ENCODE data around the gene TBCK. TPM values are rescaled to one million over a fixed set of nuclear protein-coding genes. Genes with fewer than 3 reads are reported as not detected.

TBCK gene
- total RNA-seq, 2 donors from 2014 or later, result 28.8 to 40.0 TPM

GRCh38 chr4:106034220-106034619 is 281.8 kb downstream of the TBCK start:
- peaks cover 7% of the 10 kb centered on the region for H3K9me3 Mint-ChIP-seq
- peaks cover 7% of the 10 kb centered on the region for H3K27me3 Mint-ChIP-seq
- H3K4me3 Mint-ChIP-seq, result no peak overlapping the region
- H3K36me3 Mint-ChIP-seq (ENCODE audit: low read depth), result no peaks in the 10 kb centered on the region
- no peak overlapping the region for H3K27ac Mint-ChIP-seq
- ATAC-seq (replicated peaks), result no peak
- no peaks in the 10 kb centered on the region for H3K4me1 Mint-ChIP-seq

GRCh38 chr4:106033469-106033868 is 282.5 kb downstream of the TBCK start:
- Mint-ChIP-seq H3K27ac (no peak overlapping the region), H3K4me3 (no peak overlapping the region), H3K36me3 (ENCODE audit: low read depth) (no peaks in the 10 kb centered on the region), H3K9me3 (peaks cover 7% of the 10 kb centered on the region), H3K4me1 (no peaks in the 10 kb centered on the region), H3K27me3 (peaks cover 7% of the 10 kb centered on the region)
- no peak for ATAC-seq (replicated peaks)

GRCh38 chr4:106032851-106033286 is 283.1 kb downstream of the TBCK start:
- no peak overlapping the region for H3K4me3 Mint-ChIP-seq
- no peak for ATAC-seq (replicated peaks)

GRCh38 chr4:106022454-106022853 is 293.6 kb downstream of the TBCK start:
- no peak overlapping the region for H3K27ac Mint-ChIP-seq
- H3K4me3 Mint-ChIP-seq, result no peak overlapping the region
- no peaks in the 10 kb centered on the region for H3K36me3 Mint-ChIP-seq (ENCODE audit: low read depth)
- H3K4me1 Mint-ChIP-seq, result no peaks in the 10 kb centered on the region
- H3K9me3 Mint-ChIP-seq, result no peaks in the 10 kb centered on the region
- no peak for ATAC-seq (replicated peaks)
- no peaks in the 10 kb centered on the region for H3K27me3 Mint-ChIP-seq

More at GRCh38 chr4:106032851-106033286, 283.1 kb downstream of the TBCK start:
- no peaks in the 10 kb centered on the region for H3K4me1 Mint-ChIP-seq
- peaks cover 7% of the 10 kb centered on the region for H3K9me3 Mint-ChIP-seq
- peaks cover 7% of the 10 kb centered on the region for H3K27me3 Mint-ChIP-seq
- no peaks in the 10 kb centered on the region for H3K36me3 Mint-ChIP-seq (ENCODE audit: low read depth)
- H3K27ac Mint-ChIP-seq, result no peak overlapping the region

GRCh38 chr4:106021737-106022410 is 294.1 kb downstream of the TBCK start:
- Mint-ChIP-seq H3K4me1 (no peaks in the 10 kb centered on the region), H3K27ac (no peak overlapping the region), H3K4me3 (no peak overlapping the region), H3K27me3 (no peaks in the 10 kb centered on the region), H3K36me3 (ENCODE audit: low read depth) (no peaks in the 10 kb centered on the region), H3K9me3 (no peaks in the 10 kb centered on the region)
- no peak for ATAC-seq (replicated peaks)

- Mint-ChIP-seq H3K27me3 (no peaks in the 10 kb centered on the region), H3K36me3 (ENCODE audit: low read depth) (no peaks in the 10 kb centered on the region), H3K4me3 (no peak overlapping the region), H3K9me3 (peaks cover 7% of the 10 kb centered on the region), H3K27ac (no peak overlapping the region), H3K4me1 (no peaks in the 10 kb centered on the region)
- no peak for ATAC-seq (replicated peaks)
These were observed 296.2 kb downstream of the TBCK start for GRCh38 chr4:106019771-106020170.

DNA sequence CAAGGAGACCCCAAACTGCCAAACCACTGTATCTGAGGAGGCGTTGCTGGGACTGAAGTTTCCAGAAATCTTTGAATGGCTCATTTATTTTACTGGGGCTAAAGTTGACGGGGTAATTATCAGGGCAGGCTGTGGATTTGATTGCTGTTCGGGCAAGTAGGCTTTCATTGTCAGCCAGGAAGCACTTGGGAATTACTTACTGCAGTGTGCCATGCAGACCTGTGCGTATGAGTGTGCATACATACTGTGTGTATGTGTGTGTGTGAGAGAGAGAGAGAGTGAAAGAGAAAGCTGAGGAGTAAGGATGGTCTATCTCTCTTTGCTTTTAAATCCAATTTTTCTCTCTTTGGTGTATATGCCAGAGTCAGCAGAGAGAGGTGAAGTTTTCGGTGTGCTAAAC is 298.0 kb downstream of the TBCK start:
- Mint-ChIP-seq H3K36me3 (ENCODE audit: low read depth) (no peaks in the 10 kb centered on the region), H3K4me3 (no peak overlapping the region), H3K27ac (no peak overlapping the region), H3K27me3 (no peaks in the 10 kb centered on the region), H3K4me1 (no peaks in the 10 kb centered on the region), H3K9me3 (peaks cover 9% of the 10 kb centered on the region)
- no peak for ATAC-seq (replicated peaks)

- ATAC-seq (replicated peaks), result no peak
- Mint-ChIP-seq H3K36me3 (ENCODE audit: low read depth) (no peaks in the 10 kb centered on the region), H3K27ac (no peak overlapping the region), H3K4me1 (no peaks in the 10 kb centered on the region), H3K4me3 (no peak overlapping the region), H3K9me3 (peaks cover 19% of the 10 kb centered on the region), H3K27me3 (peaks cover 3% of the 10 kb centered on the region)
These were observed 304.6 kb downstream of the TBCK start for GRCh38 chr4:106011387-106011786.

- ATAC-seq (replicated peaks), result no peak
- Mint-ChIP-seq H3K27me3 (peaks cover 3% of the 10 kb centered on the region), H3K4me1 (no peaks in the 10 kb centered on the region), H3K36me3 (ENCODE audit: low read depth) (no peaks in the 10 kb centered on the region), H3K27ac (no peak overlapping the region), H3K9me3 (peaks cover 19% of the 10 kb centered on the region), H3K4me3 (no peak overlapping the region)
These were observed 305.2 kb downstream of the TBCK start for GRCh38 chr4:106010761-106011160.

DNA sequence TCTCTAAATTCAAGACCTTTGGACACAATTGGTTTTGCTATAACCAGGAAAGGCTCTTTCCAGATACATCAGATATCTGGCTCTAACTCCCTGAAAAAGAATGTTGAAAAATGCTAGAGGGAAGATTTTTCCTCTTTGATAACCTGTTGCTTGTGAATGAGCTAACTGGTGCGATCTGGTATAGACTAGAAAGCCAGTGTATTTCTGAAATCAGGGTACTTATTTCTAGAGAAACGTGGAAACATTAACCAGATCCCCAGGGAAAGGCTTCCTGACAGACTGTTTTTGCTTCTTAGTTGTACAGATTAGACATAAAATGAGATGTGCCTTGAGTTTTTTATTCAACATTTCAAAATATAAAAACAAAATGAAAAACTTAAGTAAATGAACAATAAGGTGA is 313.0 kb downstream of the TBCK start:
- H3K4me3 Mint-ChIP-seq, result no peak overlapping the region
- H3K9me3 Mint-ChIP-seq, result no peaks in the 10 kb centered on the region
- no peaks in the 10 kb centered on the region for H3K4me1 Mint-ChIP-seq
- no peaks in the 10 kb centered on the region for H3K36me3 Mint-ChIP-seq (ENCODE audit: low read depth)
- no peak overlapping the region for H3K27ac Mint-ChIP-seq
- no peak for ATAC-seq (replicated peaks)
- H3K27me3 Mint-ChIP-seq, result no peaks in the 10 kb centered on the region

GRCh38 chr4:105998171-105999063 is 317.6 kb downstream of the TBCK start:
- Mint-ChIP-seq H3K4me3 (no peak overlapping the region), H3K9me3 (peaks cover 4% of the 10 kb centered on the region), H3K27me3 (peaks cover 4% of the 10 kb centered on the region), H3K36me3 (ENCODE audit: low read depth) (no peaks in the 10 kb centered on the region), H3K27ac (no peak overlapping the region), H3K4me1 (no peaks in the 10 kb centered on the region)
- ATAC-seq (replicated peaks), result no peak

DNA sequence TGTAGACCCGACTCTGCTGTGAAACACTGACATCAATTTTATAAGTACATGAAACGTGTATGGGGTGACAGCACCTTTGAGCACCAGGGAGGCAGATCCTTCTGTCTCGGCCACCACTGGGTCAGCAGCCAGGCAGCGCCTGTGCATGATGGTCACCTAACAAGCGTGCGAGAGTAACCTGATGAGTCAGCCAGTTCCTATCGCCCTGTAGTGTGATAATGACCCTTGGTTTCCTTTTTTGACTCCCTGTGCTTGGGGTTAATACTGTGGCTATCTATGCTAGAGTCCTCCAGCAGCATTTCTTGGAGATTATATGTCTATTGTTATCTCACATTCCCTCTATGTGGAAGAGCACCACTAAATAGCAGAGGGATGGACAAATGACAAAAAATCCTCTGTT is 319.2 kb downstream of the TBCK start:
- ATAC-seq (replicated peaks), result no peak
- Mint-ChIP-seq H3K36me3 (ENCODE audit: low read depth) (no peaks in the 10 kb centered on the region), H3K4me3 (no peak overlapping the region), H3K4me1 (no peaks in the 10 kb centered on the region), H3K27me3 (peaks cover 4% of the 10 kb centered on the region), H3K27ac (no peak overlapping the region), H3K9me3 (peaks cover 4% of the 10 kb centered on the region)

DNA sequence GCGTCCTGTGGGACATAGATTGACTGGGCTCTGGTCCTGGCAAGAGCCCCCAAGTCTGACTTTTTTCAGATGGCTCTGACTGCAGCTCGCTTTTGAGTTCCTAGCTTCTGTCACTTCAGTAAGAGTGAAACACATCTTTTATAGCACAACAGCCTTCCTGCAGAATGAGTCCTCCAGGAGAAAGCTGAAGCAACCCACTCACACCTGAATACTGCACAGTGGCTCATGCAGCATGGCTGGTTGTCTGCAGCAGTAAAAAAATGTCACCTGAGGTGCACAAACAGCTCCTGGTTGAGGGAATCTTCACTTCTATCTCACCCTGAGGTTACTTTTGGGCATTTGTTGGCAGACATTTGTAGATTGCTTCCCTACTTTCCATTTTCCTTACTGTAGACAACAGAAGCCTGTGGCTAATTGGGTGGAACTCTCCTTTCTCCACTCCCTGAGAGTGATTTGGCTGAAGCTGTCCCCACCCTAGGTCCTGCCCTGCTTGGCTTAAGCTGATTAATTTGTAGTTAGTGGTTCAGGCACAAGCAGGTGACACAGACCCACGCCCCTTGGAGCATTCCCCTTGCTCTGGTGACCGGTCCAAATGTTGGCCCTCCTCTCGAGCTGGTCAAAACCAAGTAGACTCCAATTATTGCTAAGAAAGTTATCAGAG is 321.0 kb downstream of the TBCK start:
- no peak overlapping the region for H3K4me3 Mint-ChIP-seq
- H3K27me3 Mint-ChIP-seq, result peaks cover 4% of the 10 kb centered on the region
- no peaks in the 10 kb centered on the region for H3K4me1 Mint-ChIP-seq
- no peak for ATAC-seq (replicated peaks)
- no peaks in the 10 kb centered on the region for H3K36me3 Mint-ChIP-seq (ENCODE audit: low read depth)
- H3K9me3 Mint-ChIP-seq, result peaks cover 4% of the 10 kb centered on the region
- no peak overlapping the region for H3K27ac Mint-ChIP-seq

GRCh38 chr4:105994061-105994460 is 321.9 kb downstream of the TBCK start:
- no peaks in the 10 kb centered on the region for H3K4me1 Mint-ChIP-seq
- H3K36me3 Mint-ChIP-seq (ENCODE audit: low read depth), result no peaks in the 10 kb centered on the region
- peaks cover 4% of the 10 kb centered on the region for H3K27me3 Mint-ChIP-seq
- no peak for ATAC-seq (replicated peaks)
- no peak overlapping the region for H3K27ac Mint-ChIP-seq
- no peak overlapping the region for H3K4me3 Mint-ChIP-seq
- H3K9me3 Mint-ChIP-seq, result peaks cover 4% of the 10 kb centered on the region

Measured in activated T-helper 17 cell treated with anti-CD3 and anti-CD28 coated beads, Interleukin-2, amount 50 U/mL, for 72 hours (primary cell).